ENCODE data around the gene DUSP21. TPM values are rescaled to one million over a fixed set of nuclear protein-coding genes. Genes with fewer than 3 reads are reported as not detected.

DUSP21 gene
- total RNA-seq, 1 donor from 2014 or later, result not detected

Other genes with a start within 250 kb of the DUSP21 start
- 26.5 TPM for gene KDM6A, start 29.2 kb downstream of the DUSP21 start, total RNA-seq (ENCODE audit: unreplicated experiment)